ENCODE measurements around the gene MIA. TPM values are rescaled to one million over a fixed set of nuclear protein-coding genes. Genes with fewer than 3 reads are reported as not detected.
"Not testable (repeated sequence)": the region's sequence is repeated elsewhere in the genome, so short reads cannot be mapped to it uniquely, and the experiment has no call there.

MIA gene
- total RNA-seq, 1 experiment from 2014 or later, result 2.2 TPM

DNA sequence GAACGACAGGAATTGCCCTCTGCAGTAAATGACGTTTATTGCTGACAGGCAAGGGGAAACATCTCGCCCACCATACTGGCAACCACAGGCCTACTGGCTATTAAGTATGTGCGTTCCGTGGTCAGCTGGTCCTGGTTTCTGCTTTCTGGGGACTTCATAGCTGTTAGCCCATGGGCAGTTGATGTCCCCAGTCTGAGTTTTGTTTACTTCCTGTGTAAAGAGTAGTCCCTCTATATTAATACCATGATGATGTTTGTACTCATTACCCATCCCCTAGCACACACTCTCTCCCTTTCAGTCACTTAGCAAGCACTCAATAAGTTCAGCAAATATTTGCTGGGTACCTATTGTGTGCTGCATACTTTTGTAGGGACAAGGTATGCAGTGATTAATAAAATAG lies 6.5 kb upstream of the MIA start:
- BruUV-seq (replicated peaks), result no TSS peak
- DNase-seq (ENCODE audit: low read depth, low spot score), result no peak
- in situ Hi-C loops (cut with HindIII; ENCODE audit: low pct_unique_long_range_greater_than_20kb, low sequenced_read_pairs), result no loop called here
- H3K36me3 ChIP-seq (ENCODE audit: control insufficient read depth, insufficient read depth, low read length), result peaks cover 3% of the 10 kb centered on the region
- H3K27me3 ChIP-seq (ENCODE audit: control insufficient read depth, insufficient read depth, low read length), result no peaks in the 10 kb centered on the region
- H3K27ac ChIP-seq (ENCODE audit: low read length), result no peak overlapping the region
- intact Hi-C loops (cut with micrococcal nuclease; ENCODE audit: unreplicated experiment), result no loop called here
- CTCF ChIA-PET, result no interaction called here
- H3K4me1 ChIP-seq (ENCODE audit: control insufficient read depth, insufficient read depth, low read length), result no peaks in the 10 kb centered on the region
- no peaks in the 10 kb centered on the region for H3K9me3 ChIP-seq (ENCODE audit: control insufficient read depth, insufficient read depth, low read depth, low read length)
- POLR2A ChIA-PET, result no interaction called here
- H3K4me3 ChIP-seq (ENCODE audit: low read depth in 2 of 2, low read length in 2 of 2), result no peak overlapping the region
- ATAC-seq, result 0 out of 2 replicates have a peak, but pooled peaks have one; percentile 31
- TF ChIP-seq SIN3A (IDR thresholded peaks at IDR 0.05; ENCODE audit: borderline replicate concordance, insufficient read depth, low read depth, low read length) (no peak), TCF7L2 (IDR thresholded peaks at IDR 0.05; ENCODE audit: low read depth, low read length) (no peak), POLR2AphosphoS5 (IDR thresholded peaks at IDR 0.05; ENCODE audit: low read depth, low read length) (no peak), REST (IDR thresholded peaks at IDR 0.05; ENCODE audit: insufficient read depth in 1 of 2, low read depth in 2 of 2, low read length in 1 of 2) (no peak)
- TF ChIP-seq, protein P1, sequence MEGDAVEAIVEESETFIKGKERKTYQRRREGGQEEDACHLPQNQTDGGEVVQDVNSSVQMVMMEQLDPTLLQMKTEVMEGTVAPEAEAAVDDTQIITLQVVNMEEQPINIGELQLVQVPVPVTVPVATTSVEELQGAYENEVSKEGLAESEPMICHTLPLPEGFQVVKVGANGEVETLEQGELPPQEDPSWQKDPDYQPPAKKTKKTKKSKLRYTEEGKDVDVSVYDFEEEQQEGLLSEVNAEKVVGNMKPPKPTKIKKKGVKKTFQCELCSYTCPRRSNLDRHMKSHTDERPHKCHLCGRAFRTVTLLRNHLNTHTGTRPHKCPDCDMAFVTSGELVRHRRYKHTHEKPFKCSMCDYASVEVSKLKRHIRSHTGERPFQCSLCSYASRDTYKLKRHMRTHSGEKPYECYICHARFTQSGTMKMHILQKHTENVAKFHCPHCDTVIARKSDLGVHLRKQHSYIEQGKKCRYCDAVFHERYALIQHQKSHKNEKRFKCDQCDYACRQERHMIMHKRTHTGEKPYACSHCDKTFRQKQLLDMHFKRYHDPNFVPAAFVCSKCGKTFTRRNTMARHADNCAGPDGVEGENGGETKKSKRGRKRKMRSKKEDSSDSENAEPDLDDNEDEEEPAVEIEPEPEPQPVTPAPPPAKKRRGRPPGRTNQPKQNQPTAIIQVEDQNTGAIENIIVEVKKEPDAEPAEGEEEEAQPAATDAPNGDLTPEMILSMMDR (IDR thresholded peaks at IDR 0.05), result no peak

- in situ Hi-C loops (cut with HindIII; ENCODE audit: low pct_unique_long_range_greater_than_20kb, low sequenced_read_pairs); H3K4me3 ChIP-seq (ENCODE audit: low read depth in 2 of 2, low read length in 2 of 2); intact Hi-C loops (cut with micrococcal nuclease; ENCODE audit: unreplicated experiment); H3K27me3 ChIP-seq (ENCODE audit: control insufficient read depth, insufficient read depth, low read length); H3K4me1 ChIP-seq (ENCODE audit: control insufficient read depth, insufficient read depth, low read length); BruUV-seq (replicated peaks); H3K9me3 ChIP-seq (ENCODE audit: control insufficient read depth, insufficient read depth, low read depth, low read length); DNase-seq (ENCODE audit: low read depth, low spot score); H3K27ac ChIP-seq (ENCODE audit: low read length); ATAC-seq; POLR2A ChIA-PET; CTCF ChIA-PET; H3K36me3 ChIP-seq (ENCODE audit: control insufficient read depth, insufficient read depth, low read length): not testable (repeated sequence)
Measured at GRCh38 chr19:40771101-40771862, 4.0 kb upstream of the MIA start.

DNA sequence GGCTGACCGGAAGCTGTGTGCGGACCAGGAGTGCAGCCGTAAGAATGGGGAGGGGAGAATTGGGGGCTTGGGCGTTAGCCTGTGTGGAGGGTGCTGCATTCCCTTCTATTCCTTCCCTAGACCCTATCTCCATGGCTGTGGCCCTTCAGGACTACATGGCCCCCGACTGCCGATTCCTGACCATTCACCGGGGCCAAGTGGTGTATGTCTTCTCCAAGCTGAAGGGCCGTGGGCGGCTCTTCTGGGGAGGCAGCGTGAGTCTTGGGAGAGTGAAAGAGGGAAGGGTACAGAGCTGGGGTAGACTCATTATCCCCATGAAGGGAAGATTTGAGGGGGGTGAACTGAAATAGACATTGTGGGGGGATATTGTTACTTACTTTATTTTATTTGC lies 306 bp downstream of the MIA start:
- Histone ChIP-seq H3K9me3 (ENCODE audit: control insufficient read depth, insufficient read depth, low read depth, low read length) (no peaks in the 10 kb centered on the region), H3K4me1 (ENCODE audit: control insufficient read depth, insufficient read depth, low read length) (peaks cover 6% of the 10 kb centered on the region; the same call in 1 of the 2 replicates), H3K27ac (ENCODE audit: low read length) (no peak overlapping the region), H3K4me3 (ENCODE audit: low read depth in 2 of 2, low read length in 2 of 2) (no peak overlapping the region), H3K36me3 (ENCODE audit: control insufficient read depth, insufficient read depth, low read length) (no peaks in the 10 kb centered on the region), H3K27me3 (ENCODE audit: control insufficient read depth, insufficient read depth, low read length) (no peaks in the 10 kb centered on the region)
- BruUV-seq (replicated peaks), result no TSS peak
- POLR2A ChIA-PET, result no interaction called here
- intact Hi-C loops (cut with micrococcal nuclease; ENCODE audit: unreplicated experiment) (no loop called here), in situ Hi-C loops (cut with HindIII; ENCODE audit: low pct_unique_long_range_greater_than_20kb, low sequenced_read_pairs) (no loop called here)
- DNase-seq (ENCODE audit: low read depth, low spot score) (no peak), ATAC-seq (no peak)
- CTCF ChIA-PET, result no interaction called here
- TF ChIP-seq TCF7L2 (IDR thresholded peaks at IDR 0.05; ENCODE audit: low read depth, low read length) (no peak), SIN3A (IDR thresholded peaks at IDR 0.05; ENCODE audit: borderline replicate concordance, insufficient read depth, low read depth, low read length) (no peak), POLR2AphosphoS5 (IDR thresholded peaks at IDR 0.05; ENCODE audit: low read depth, low read length) (no peak), REST (IDR thresholded peaks at IDR 0.05; ENCODE audit: insufficient read depth in 1 of 2, low read depth in 2 of 2, low read length in 1 of 2) (no peak)
- TF ChIP-seq, protein P1 (IDR thresholded peaks at IDR 0.05), result no peak
